Epithelial cell of esophagus (primary cell): ENCODE results near the gene ABLIM2.
"Not testable (repeated sequence)": the region's sequence is repeated elsewhere in the genome, so short reads cannot be mapped to it uniquely, and the experiment has no call there.

ENCODE experiments used
- DNase-seq: peaks from one replicate; pipeline ENCODE4 v3.0.0; 2010; ENCODE audit warnings: low read depth
- H3K4me3 ChIP-seq: 2 replicates; pipeline ENCODE4 v1.5.1; 2011; ENCODE audit warnings: mild to moderate bottlenecking, low read length, control low read depth
- TF ChIP-seq, protein P1 (sequence below): IDR thresholded peaks from 2 replicates; pipeline ENCODE4 v1.5.1; 2011; ENCODE audit warnings: low read depth, mild to moderate bottlenecking, low read length, control low read depth, inconsistent platforms; ENCODE audit not compliant: insufficient read depth; ENCODE audit errors: missing control alignments

ABLIM2 gene

GRCh38 chr4:7944599-7945220 lies 213.9 kb downstream of the ABLIM2 start:
- TF ChIP-seq, protein P1, sequence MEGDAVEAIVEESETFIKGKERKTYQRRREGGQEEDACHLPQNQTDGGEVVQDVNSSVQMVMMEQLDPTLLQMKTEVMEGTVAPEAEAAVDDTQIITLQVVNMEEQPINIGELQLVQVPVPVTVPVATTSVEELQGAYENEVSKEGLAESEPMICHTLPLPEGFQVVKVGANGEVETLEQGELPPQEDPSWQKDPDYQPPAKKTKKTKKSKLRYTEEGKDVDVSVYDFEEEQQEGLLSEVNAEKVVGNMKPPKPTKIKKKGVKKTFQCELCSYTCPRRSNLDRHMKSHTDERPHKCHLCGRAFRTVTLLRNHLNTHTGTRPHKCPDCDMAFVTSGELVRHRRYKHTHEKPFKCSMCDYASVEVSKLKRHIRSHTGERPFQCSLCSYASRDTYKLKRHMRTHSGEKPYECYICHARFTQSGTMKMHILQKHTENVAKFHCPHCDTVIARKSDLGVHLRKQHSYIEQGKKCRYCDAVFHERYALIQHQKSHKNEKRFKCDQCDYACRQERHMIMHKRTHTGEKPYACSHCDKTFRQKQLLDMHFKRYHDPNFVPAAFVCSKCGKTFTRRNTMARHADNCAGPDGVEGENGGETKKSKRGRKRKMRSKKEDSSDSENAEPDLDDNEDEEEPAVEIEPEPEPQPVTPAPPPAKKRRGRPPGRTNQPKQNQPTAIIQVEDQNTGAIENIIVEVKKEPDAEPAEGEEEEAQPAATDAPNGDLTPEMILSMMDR, result no peak
- no peak for DNase-seq
- H3K4me3 ChIP-seq, result no peak overlapping the region

DNA sequence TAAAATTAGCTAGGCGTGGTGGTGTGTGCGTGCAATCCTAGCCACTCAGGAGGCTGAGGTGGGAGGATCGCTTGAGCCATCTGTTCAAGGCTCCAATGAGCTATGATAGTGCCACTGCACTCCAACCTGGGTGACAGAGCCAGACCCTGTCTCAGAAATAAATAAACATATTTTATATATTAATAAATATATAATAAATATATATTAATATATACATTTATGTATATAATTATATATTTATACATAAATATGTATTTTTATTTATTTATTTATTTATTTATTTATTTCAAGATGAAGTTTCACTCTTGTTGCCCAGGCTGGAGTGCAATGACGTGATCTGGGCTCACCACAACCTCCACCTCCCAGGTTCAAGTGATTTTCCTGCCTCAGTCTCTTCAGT lies 214.9 kb downstream of the ABLIM2 start:
- H3K4me3 ChIP-seq, DNase-seq: not testable (repeated sequence)

- no peak for DNase-seq
- TF ChIP-seq, protein P1, result no peak
- H3K4me3 ChIP-seq, result no peak overlapping the region
Observed at GRCh38 chr4:7943211-7943610, 215.4 kb downstream of the ABLIM2 start.

DNA sequence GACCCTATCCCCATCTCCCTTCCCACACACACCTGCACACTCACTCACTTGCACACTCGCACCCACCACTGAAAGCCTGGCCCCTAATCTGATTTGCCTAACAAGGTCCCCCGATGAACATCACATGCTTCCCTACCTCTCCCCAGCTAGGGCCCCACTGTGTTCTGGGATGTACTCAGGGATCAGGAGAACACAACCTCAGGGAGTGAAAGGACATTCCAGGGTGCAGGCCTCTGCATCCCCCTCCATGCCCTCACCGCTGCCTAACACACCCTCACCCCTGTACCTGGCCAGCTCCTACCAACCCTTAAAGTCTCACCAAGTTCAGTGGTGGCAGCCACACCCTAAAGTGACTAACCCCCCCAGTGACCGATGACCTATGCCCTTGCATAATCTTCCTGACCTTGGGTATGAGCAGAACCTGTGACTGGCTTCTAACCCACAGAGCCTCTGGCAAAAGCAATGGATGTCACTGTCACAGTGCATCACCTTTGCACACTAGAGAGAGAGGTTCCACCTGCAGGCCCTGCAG lies 216.6 kb downstream of the ABLIM2 start:
- no peak overlapping the region for H3K4me3 ChIP-seq
- TF ChIP-seq, protein P1, result no peak
- no peak for DNase-seq

- H3K4me3 ChIP-seq, result no peak overlapping the region
- peak; percentile 41 for DNase-seq
- TF ChIP-seq, protein P1, result no peak
Observed at GRCh38 chr4:7941111-7941964, 217.3 kb downstream of the ABLIM2 start.

GRCh38 chr4:7939377-7940108 lies 219.1 kb downstream of the ABLIM2 start, which contains the start of gene AFAP1:
Gene AFAP1, minus strand, starts transcription at chr4:7939861. Its CDS starts 67,783 bp downstream, at chr4:7872078.
- peak; percentile 91 for DNase-seq
- peak within 1 kb of the TSS; percentile 69 for H3K4me3 ChIP-seq
- TF ChIP-seq, protein P1, result no peak
